K562 (cell line): ENCODE data around the gene GAPDHS. TPM values are rescaled to one million over a fixed set of nuclear protein-coding genes. Genes with fewer than 3 reads are reported as not detected.

ENCODE experiments used
- ATAC-seq: fragments of 200-7000 bp; cut with Tn5 transposase; 3 replicates; pipeline ENCODE4 v1.9.1; 2020; ENCODE audit warnings: moderate library complexity
- BruUV-seq: library from RNA; stranded (reverse); fragments of 400-500 nt; replicated peaks from 2 replicates; lab custom pipeline; 2021; lab: Mats Ljungman, UMichigan
- CTCF ChIA-PET: fragments of 300-600 bp; formaldehyde crosslinking; extraction: SDS; loops from one replicate; lab custom pipeline; 2021; ENCODE audit warnings: low intra/inter-chr PET ratio; lab: Yijun Ruan, JAX
- POLR2A ChIA-PET: fragments of 300-600, 350-650 bp; sonication (Branson Sonifier 250); formaldehyde crosslinking; extraction: SDS; loops from one replicate; lab custom pipeline; 2021; ENCODE audit warnings: antibody characterized with exemption, inconsistent platforms; lab: Yijun Ruan, JAX
- DNase-seq, 4 experiments: peaks; one replicate each; pipeline versions ENCODE4 v3.0.0 to v3.0.0-alpha.2; 2011 to 2018; ENCODE audit warnings: low spot score in 3 of 4, mixed read lengths in 3 of 4; ENCODE audit errors: extremely low read depth in 1 of 4
- FAIRE-seq: peaks from 2 replicates; lab custom pipeline; 2011; peaks lifted over from hg19 to GRCh38; lab: Jason Lieb, UNC
- H2AFZ ChIP-seq: 2 replicates; pipeline ENCODE4 v1.6.0; 2011; ENCODE audit warnings: low read depth, low read length, control low read depth, inconsistent platforms
- H3K27ac ChIP-seq: fragments of 200-600 bp; 3 replicates; pipeline ENCODE4 v1.8.0; 2011; ENCODE audit warnings: low read depth, mild to moderate bottlenecking, control low read depth, inconsistent platforms, low read length, moderate library complexity, mixed read lengths; ENCODE audit errors: extremely low read depth
- H3K27me3 ChIP-seq, 2 experiments: fragments of 300-600 bp in 1 of 2; 2 replicates in 1 of 2; 3 replicates in 1 of 2; pipeline versions ENCODE4 v1.6.0 to v1.8.0; 2011; ENCODE audit warnings: inconsistent platforms in 2 of 2, low read length in 2 of 2, mild to moderate bottlenecking in 1 of 2, mixed read lengths in 1 of 2, moderate library complexity in 1 of 2; ENCODE audit not compliant: control insufficient read depth in 2 of 2, insufficient read depth in 2 of 2
- H3K36me3 ChIP-seq: fragments of 300-600 bp; 3 replicates; pipeline ENCODE4 v1.8.0; 2011; ENCODE audit warnings: mild to moderate bottlenecking, low read length, inconsistent platforms; ENCODE audit not compliant: control insufficient read depth, insufficient read depth
- H3K4me1 ChIP-seq, 2 experiments: fragments of 200-600 bp in 1 of 2; replicated peaks in 1 of 2; 2 replicates in 1 of 2; 3 replicates in 1 of 2; pipeline versions ENCODE4 v1.5.1 to v1.8.0; 2011; ENCODE audit warnings: inconsistent platforms in 2 of 2, low read length in 2 of 2, mild to moderate bottlenecking in 1 of 2, mixed read lengths in 1 of 2, moderate library complexity in 1 of 2; ENCODE audit not compliant: control insufficient read depth in 2 of 2, insufficient read depth in 2 of 2
- H3K4me2 ChIP-seq: 2 replicates; pipeline ENCODE4 v1.6.1; 2011; ENCODE audit warnings: low read length, control low read depth, inconsistent platforms, mixed read lengths; ENCODE audit not compliant: insufficient read depth
- H3K4me3 ChIP-seq: fragments of 200-600 bp; sonication (generic), shearing (Covaris generic); 2 replicates; pipeline ENCODE4 v1.5.1; 2016; ENCODE audit warnings: control low read depth, inconsistent platforms
- H3K79me2 ChIP-seq: fragments of 200-600 bp; 3 replicates; pipeline ENCODE4 v1.8.0; 2011; ENCODE audit warnings: low read length, inconsistent platforms; ENCODE audit not compliant: control insufficient read depth, insufficient read depth
- H3K9ac ChIP-seq, 2 experiments: 2 replicates each; pipeline versions ENCODE4 v1.6.0 to v1.6.1; 2011; ENCODE audit warnings: low read depth in 2 of 2, low read length in 2 of 2, control low read depth in 1 of 2, inconsistent platforms in 1 of 2, mild to moderate bottlenecking in 1 of 2, mixed read lengths in 1 of 2; ENCODE audit not compliant: insufficient read depth in 1 of 2
- H3K9me1 ChIP-seq: one replicate; pipeline ENCODE4 v1.6.0; 2011; ENCODE audit warnings: inconsistent platforms, mild to moderate bottlenecking, low read length, moderate library complexity; ENCODE audit not compliant: control insufficient read depth, insufficient read depth
- H3K9me3 ChIP-seq: replicated peaks from 2 replicates; pipeline ENCODE4 v1.5.1; 2011; ENCODE audit warnings: low read depth, low read length, inconsistent platforms; ENCODE audit not compliant: control insufficient read depth, insufficient read depth
- H4K20me1 ChIP-seq: replicated peaks from 2 replicates; pipeline ENCODE4 v1.6.1; 2011; ENCODE audit warnings: low read length, inconsistent platforms, mixed read lengths; ENCODE audit not compliant: control insufficient read depth, insufficient read depth
- BRF1 ChIP-seq: IDR thresholded peaks from 3 replicates; pipeline ENCODE4 v1.6.1; 2011; ENCODE audit warnings: borderline replicate concordance, mild to moderate bottlenecking; ENCODE audit not compliant: insufficient read length; ENCODE audit errors: extremely low read depth
- CLOCK ChIP-seq: fragments of 250-450 bp; sonication (Bioruptor Pico); IDR thresholded peaks from 2 replicates; pipeline ENCODE4 v1.4.0; 2020; ENCODE audit warnings: mild to moderate bottlenecking, moderate library complexity, borderline replicate concordance
- MCM5 ChIP-seq: fragments of 450-650 bp; IDR thresholded peaks from 2 replicates; pipeline ENCODE4 v1.6.1; 2016; ENCODE audit warnings: low read depth
- NFXL1 ChIP-seq: fragments of 450-650 bp; formaldehyde crosslinking; IDR thresholded peaks from 2 replicates; pipeline ENCODE4 v1.4.0; 2021; ENCODE audit warnings: mild to moderate bottlenecking
- NONO ChIP-seq, 2 experiments: fragments of 200-400 bp in 1 of 2; fragments of 450-650 bp in 1 of 2; formaldehyde crosslinking in 1 of 2; IDR thresholded peaks; 2 replicates each; pipeline ENCODE4 v1.6.1; 2017; ENCODE audit warnings: low read depth in 2 of 2, mild to moderate bottlenecking in 2 of 2, moderate library complexity in 2 of 2, low read length in 1 of 2
- ZFX ChIP-seq: sonication (generic); formaldehyde crosslinking; IDR thresholded peaks from 2 replicates; pipeline ENCODE4 v1.8.0; 2022; ENCODE audit warnings: mild to moderate bottlenecking, missing genetic modification reagents, moderate library complexity
- ZNF197 ChIP-seq: fragments of 200-800 bp; sonication (Bioruptor generic); IDR thresholded peaks from 2 replicates; pipeline ENCODE4 v1.6.1; 2016; ENCODE audit warnings: low read depth, missing genetic modification characterization, missing compliant biosample characterization
- ZNF57 ChIP-seq: fragments of 450-650 bp; formaldehyde crosslinking; IDR thresholded peaks from 2 replicates; pipeline ENCODE4 v1.4.0; 2020; ENCODE audit warnings: mild to moderate bottlenecking, moderate library complexity
- WGBS: fragments of 100-300 bp; shearing (Covaris generic); methylation state at CpG from one replicate; pipeline ENCODE4 v1.1.6; 2016; ENCODE audit warnings: low coverage, mixed read lengths; ENCODE audit not compliant: insufficient coverage; ENCODE audit errors: missing lambda C conversion rate; 5-methylcytosine and 5-hydroxymethylcytosine counted together
- in situ Hi-C: fragments of 300-500 bp; cut with MboI; formaldehyde crosslinking; loops from 4 replicates; pipeline ENCODE4 v1.15.0; 2018; ENCODE audit warnings: inconsistent platforms, mixed read lengths
- intact Hi-C: fragments of 100-400 bp; cut with micrococcal nuclease; formaldehyde crosslinking; loops from 2 replicates; pipeline ENCODE4 v1.14.2; 2022
- polyA plus RNA-seq, 8 experiments: library from polyadenylated mRNA; depleted of rRNA in 4 of 8; stranded (reverse) in 5 of 8; unstranded in 3 of 8; fragments of >200 nt; fragmentation: Nextera tagmentation in 2 of 8; fragmentation: Illumina TruSeq in 1 of 8; extraction: Ambion mirVana in 2 of 8; extraction: Trizol in 1 of 8; gene quantifications; 2 replicates each; pipeline versions ENCODE4 v1.2.1 to v1.2.3, GENCODE V29; 2011 to 2014; ENCODE audit warnings: inconsistent platforms in 1 of 8, missing spikeins in 1 of 8
- total RNA-seq, 7 experiments: library from RNA; depleted of rRNA in 6 of 7; stranded (reverse); fragments of >200 nt in 6 of 7; fragmentation: Illumina TruSeq in 2 of 7; extraction: Trizol in 2 of 7; gene quantifications; 2 replicates each; pipeline versions ENCODE4 v1.2.1 to v1.2.3, GENCODE V29; 2011 to 2021; ENCODE audit warnings: low replicate concordance in 1 of 7

Gene GAPDHS
- total and polyA plus RNA-seq, 9 of the 15 experiments (the other 6 are each of a cell fraction or from before 2014, with no cell fraction given), result 0.08 to 0.12 TPM; not detected in 7

- H3K27ac ChIP-seq, result no peak overlapping the region
- ATAC-seq, result no peak
- DNase-seq, result no peak
- no peak overlapping the region for H3K4me3 ChIP-seq
- BruUV-seq, result no TSS peak
- no peaks in the 10 kb centered on the region for H3K79me2 ChIP-seq
- H3K27me3 ChIP-seq, result peaks cover 0 to 38% of the 10 kb centered on the region in 2 experiments; a peak in 2 of 5 replicates
- TF ChIP-seq ZNF57 (CRISPR knock-in tag) (no peak), ZNF197 (CRISPR knock-in tag) (no peak), BRF1 (no peak), ZFX (CRISPR knock-in tag) (no peak), CLOCK (no peak), NFXL1 (CRISPR knock-in tag) (no peak), NONO (IDR thresholded peaks at IDR 0.05; ENCODE audit: low read depth in 2 of 2, low read length in 1 of 2) (no peak), MCM5 (no peak)
- no peak for FAIRE-seq
- in situ Hi-C loops, result no loop called here
- no peaks in the 10 kb centered on the region for H3K4me1 ChIP-seq
- no peaks in the 10 kb centered on the region for H3K9me3 ChIP-seq
- H3K9ac ChIP-seq, result 0 out of 4 replicates have a peak overlapping the region, but pooled peaks of 1 of the 2 experiments have one; percentile 52
- WGBS, result 3% methylated on average over 4 of the region's 5 CpGs
- H3K9me1 ChIP-seq, result no peaks in the 10 kb centered on the region
- no peak overlapping the region for H3K4me2 ChIP-seq
- intact Hi-C loops, result no loop called here
- ChIA-PET CTCF (no interaction called here), POLR2A (no interaction called here)
- H2AFZ ChIP-seq, result no peak overlapping the region
- H3K36me3 ChIP-seq, result no peaks in the 10 kb centered on the region
- no peaks in the 10 kb centered on the region for H4K20me1 ChIP-seq
Observed at GRCh38 chr19:35569281-35569781, 36.1 kb downstream of the GAPDHS start.
